PFSK-1 (cell line): ENCODE results near the gene CBX7.

Source experiments
- POLR2AphosphoS5 ChIP-seq: IDR thresholded peaks from 2 replicates; pipeline ENCODE4 v1.6.1; 2012; ENCODE audit warnings: low read depth, mild to moderate bottlenecking, control low read depth, low read length, moderate library complexity
- SIN3A ChIP-seq: IDR thresholded peaks from 2 replicates; pipeline ENCODE4 v1.6.1; 2012; ENCODE audit warnings: mild to moderate bottlenecking, low read length, moderate library complexity, borderline replicate concordance; ENCODE audit not compliant: insufficient read depth
- TF ChIP-seq, protein P1 (sequence below), 2 experiments: IDR thresholded peaks; 2 replicates each; pipeline versions ENCODE4 v1.6.1 to v1.8.0; 2011 to 2012; ENCODE audit warnings: low read depth in 2 of 2, low read length in 2 of 2, control low read depth in 1 of 2, inconsistent platforms in 1 of 2, mild to moderate bottlenecking in 1 of 2, moderate library complexity in 1 of 2; ENCODE audit not compliant: insufficient read depth in 1 of 2

DNA sequence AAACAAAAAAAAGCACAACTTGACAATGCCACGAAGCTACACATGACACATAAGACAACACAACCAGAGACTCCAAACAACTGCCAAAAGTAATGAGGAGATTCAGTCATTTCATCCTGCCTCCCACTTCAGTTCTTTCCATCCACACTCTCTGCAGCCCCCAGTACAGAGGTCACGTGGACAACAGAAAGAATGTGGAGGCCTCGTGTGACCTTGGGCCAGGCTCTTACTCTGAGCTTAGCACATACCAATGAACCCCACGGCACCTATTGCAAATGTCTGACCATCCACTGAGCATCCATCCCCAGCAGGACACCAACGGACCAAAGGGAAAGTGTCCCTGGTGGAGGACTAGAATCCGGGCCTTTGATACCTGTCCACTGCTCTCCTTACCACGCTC is 12.5 kb downstream of the CBX7 start:
- TF ChIP-seq POLR2AphosphoS5, result no peak
- no peak for TF ChIP-seq SIN3A
- TF ChIP-seq, protein P1, sequence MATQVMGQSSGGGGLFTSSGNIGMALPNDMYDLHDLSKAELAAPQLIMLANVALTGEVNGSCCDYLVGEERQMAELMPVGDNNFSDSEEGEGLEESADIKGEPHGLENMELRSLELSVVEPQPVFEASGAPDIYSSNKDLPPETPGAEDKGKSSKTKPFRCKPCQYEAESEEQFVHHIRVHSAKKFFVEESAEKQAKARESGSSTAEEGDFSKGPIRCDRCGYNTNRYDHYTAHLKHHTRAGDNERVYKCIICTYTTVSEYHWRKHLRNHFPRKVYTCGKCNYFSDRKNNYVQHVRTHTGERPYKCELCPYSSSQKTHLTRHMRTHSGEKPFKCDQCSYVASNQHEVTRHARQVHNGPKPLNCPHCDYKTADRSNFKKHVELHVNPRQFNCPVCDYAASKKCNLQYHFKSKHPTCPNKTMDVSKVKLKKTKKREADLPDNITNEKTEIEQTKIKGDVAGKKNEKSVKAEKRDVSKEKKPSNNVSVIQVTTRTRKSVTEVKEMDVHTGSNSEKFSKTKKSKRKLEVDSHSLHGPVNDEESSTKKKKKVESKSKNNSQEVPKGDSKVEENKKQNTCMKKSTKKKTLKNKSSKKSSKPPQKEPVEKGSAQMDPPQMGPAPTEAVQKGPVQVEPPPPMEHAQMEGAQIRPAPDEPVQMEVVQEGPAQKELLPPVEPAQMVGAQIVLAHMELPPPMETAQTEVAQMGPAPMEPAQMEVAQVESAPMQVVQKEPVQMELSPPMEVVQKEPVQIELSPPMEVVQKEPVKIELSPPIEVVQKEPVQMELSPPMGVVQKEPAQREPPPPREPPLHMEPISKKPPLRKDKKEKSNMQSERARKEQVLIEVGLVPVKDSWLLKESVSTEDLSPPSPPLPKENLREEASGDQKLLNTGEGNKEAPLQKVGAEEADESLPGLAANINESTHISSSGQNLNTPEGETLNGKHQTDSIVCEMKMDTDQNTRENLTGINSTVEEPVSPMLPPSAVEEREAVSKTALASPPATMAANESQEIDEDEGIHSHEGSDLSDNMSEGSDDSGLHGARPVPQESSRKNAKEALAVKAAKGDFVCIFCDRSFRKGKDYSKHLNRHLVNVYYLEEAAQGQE (IDR thresholded peaks at IDR 0.05; ENCODE audit: insufficient read depth in 1 of 2, low read depth in 2 of 2, low read length in 2 of 2), result no peak
